Measurements from ENCODE around the gene PROX1.

PROX1 gene

GRCh38 chr1:214014730-214015129, 27.0 kb downstream of the PROX1 start:
- no peak for DNase-seq
- Mint-ChIP-seq H3K4me1 (ENCODE audit: low read depth) (peaks cover 8% of the 10 kb centered on the region), H3K36me3 (ENCODE audit: low read depth) (no peaks in the 10 kb centered on the region), H3K4me3 (no peak overlapping the region), H3K9me3 (no peaks in the 10 kb centered on the region), H3K27me3 (no peaks in the 10 kb centered on the region), H3K27ac (no peak overlapping the region)

DNA sequence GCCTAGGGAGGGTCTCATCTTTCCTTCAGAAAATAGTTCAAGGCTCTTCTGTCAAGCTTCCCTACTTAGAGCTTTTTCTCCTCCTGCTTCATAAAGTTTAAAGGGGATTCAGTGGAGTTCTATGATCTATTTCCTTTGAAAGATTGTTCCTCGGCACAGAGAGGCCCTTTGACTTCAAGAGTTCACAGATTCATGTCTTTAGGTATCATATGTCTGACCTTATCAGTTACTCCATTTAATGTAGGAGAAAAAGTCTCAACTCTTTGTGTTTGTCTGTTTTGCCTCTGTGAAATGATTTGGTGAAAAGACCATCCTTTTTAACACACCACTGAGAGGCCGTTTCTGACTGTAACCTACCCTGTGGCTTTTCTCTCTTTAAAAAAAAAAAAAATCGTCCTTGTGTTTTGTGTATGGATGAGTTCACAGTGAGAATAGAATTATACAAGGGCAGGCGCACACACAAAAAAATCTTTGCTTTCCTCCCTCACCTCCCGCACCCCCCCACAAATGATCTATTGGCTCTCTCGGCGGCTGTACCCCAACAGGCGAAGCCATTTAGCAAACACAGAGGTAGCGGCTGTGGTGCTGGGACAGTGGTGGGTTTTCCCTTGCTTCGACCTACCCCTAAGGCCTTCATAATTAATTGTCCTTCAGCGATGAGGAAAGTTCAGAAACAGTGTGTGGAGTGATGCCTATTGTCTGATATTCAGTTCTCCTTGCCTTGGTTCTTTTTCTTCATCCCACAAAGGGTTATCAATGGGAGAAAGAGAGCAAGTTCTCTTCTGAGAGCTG, 29.6 kb downstream of the PROX1 start:
- H3K27ac Mint-ChIP-seq, result no peak overlapping the region
- no peaks in the 10 kb centered on the region for H3K36me3 Mint-ChIP-seq (ENCODE audit: low read depth)
- no peak overlapping the region for H3K4me3 Mint-ChIP-seq
- peaks cover 8% of the 10 kb centered on the region for H3K4me1 Mint-ChIP-seq (ENCODE audit: low read depth)
- H3K9me3 Mint-ChIP-seq, result no peaks in the 10 kb centered on the region
- no peak for DNase-seq
- no peaks in the 10 kb centered on the region for H3K27me3 Mint-ChIP-seq

DNA sequence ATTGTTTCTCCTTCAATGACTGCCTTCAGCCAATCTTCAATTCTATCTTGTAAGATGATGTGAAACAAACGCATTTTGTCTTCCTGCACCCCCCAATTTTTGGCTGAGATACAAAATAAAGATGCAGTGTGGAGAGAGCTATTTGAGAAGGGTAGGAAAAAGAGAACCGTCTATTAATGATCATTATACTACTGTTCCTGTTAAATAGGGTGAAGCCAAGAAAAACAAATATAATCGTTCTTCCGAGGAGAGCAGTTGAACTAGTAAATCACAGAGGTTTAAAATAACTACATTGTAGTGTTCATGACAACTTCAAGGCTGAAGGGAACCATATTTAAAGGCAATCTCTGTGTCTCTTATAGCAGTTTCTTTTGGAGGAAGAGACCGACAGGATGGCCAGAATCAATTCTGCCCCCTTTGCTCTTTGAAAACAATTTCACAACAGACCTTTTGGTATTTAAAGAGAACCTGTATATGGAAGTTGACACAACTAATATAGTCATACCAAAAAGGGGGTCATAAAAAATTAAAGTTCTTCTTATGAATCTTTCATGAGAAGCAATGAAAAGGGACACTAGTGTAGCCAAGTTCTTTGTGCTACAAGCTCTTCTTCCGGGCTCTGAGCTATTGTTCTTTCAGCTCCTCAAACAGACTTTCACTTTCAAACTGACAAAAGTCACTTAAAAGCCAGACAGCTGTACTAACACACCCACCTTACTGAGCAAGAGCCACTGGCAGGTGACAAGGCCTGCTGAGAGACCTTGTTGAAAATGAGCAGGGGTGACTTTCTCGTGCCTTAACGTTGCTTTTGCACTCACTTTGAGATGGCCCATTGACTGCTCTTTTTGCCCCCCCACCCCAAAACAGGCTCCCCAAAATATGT, 30.9 kb downstream of the PROX1 start:
- Mint-ChIP-seq H3K4me3 (no peak overlapping the region), H3K27ac (no peak overlapping the region), H3K4me1 (ENCODE audit: low read depth) (peaks cover 8% of the 10 kb centered on the region), H3K9me3 (no peaks in the 10 kb centered on the region), H3K27me3 (no peaks in the 10 kb centered on the region), H3K36me3 (ENCODE audit: low read depth) (no peaks in the 10 kb centered on the region)
- no peak for DNase-seq

- DNase-seq, result no peak
- Mint-ChIP-seq H3K4me3 (no peak overlapping the region), H3K27ac (no peak overlapping the region), H3K36me3 (ENCODE audit: low read depth) (no peaks in the 10 kb centered on the region), H3K4me1 (ENCODE audit: low read depth) (peaks cover 8% of the 10 kb centered on the region), H3K27me3 (no peaks in the 10 kb centered on the region), H3K9me3 (no peaks in the 10 kb centered on the region)
Observed at GRCh38 chr1:214019499-214019898, 31.7 kb downstream of the PROX1 start.

- Mint-ChIP-seq H3K4me1 (ENCODE audit: low read depth) (peaks cover 8% of the 10 kb centered on the region), H3K27me3 (no peaks in the 10 kb centered on the region), H3K9me3 (no peaks in the 10 kb centered on the region), H3K4me3 (no peak overlapping the region), H3K36me3 (ENCODE audit: low read depth) (no peaks in the 10 kb centered on the region), H3K27ac (no peak overlapping the region)
- no peak for DNase-seq
Observed at GRCh38 chr1:214021321-214021720, 33.5 kb downstream of the PROX1 start.

GRCh38 chr1:214022229-214022791, 34.5 kb downstream of the PROX1 start:
- H3K36me3 Mint-ChIP-seq (ENCODE audit: low read depth), result no peaks in the 10 kb centered on the region
- no peaks in the 10 kb centered on the region for H3K9me3 Mint-ChIP-seq
- H3K4me3 Mint-ChIP-seq, result no peak overlapping the region
- H3K27ac Mint-ChIP-seq, result no peak overlapping the region
- no peak for DNase-seq
- peaks cover 8% of the 10 kb centered on the region for H3K4me1 Mint-ChIP-seq (ENCODE audit: low read depth)
- H3K27me3 Mint-ChIP-seq, result peaks cover 7% of the 10 kb centered on the region

DNA sequence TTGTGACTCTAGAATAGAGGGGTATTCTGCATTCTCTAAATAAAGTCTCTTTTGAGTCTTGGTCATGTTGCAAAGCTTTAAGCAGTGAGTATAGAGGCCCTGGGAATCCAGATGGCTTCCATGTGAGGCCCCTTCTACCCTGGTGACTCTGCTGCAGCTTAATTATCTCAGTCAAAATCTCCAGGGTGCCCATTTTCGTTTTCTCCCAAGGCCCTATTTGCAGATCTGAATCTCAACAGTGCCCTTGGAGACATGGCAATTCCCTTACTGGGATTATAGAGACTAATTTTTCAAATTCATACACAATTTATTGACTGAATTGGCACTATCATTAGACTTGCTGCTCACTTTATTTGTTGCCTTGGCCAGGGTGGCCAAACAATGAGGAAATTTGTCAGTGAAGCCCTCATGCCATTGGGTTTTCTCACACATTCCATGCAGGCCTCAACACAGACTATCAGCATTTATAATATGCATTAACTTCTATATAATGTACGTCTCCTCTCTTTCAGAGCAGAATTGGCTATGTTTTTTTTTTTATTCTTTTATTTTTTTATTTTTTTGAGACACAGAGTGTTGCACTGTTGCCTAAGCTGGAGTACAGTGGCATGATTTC, 35.1 kb downstream of the PROX1 start:
- no peaks in the 10 kb centered on the region for H3K36me3 Mint-ChIP-seq (ENCODE audit: low read depth)
- DNase-seq, result no peak
- H3K27me3 Mint-ChIP-seq, result peaks cover 9% of the 10 kb centered on the region
- no peak overlapping the region for H3K27ac Mint-ChIP-seq
- peaks cover 8% of the 10 kb centered on the region for H3K4me1 Mint-ChIP-seq (ENCODE audit: low read depth)
- no peaks in the 10 kb centered on the region for H3K9me3 Mint-ChIP-seq
- no peak overlapping the region for H3K4me3 Mint-ChIP-seq

- Mint-ChIP-seq H3K27me3 (peaks cover 9% of the 10 kb centered on the region), H3K4me3 (no peak overlapping the region), H3K27ac (no peak overlapping the region), H3K36me3 (ENCODE audit: low read depth) (no peaks in the 10 kb centered on the region), H3K4me1 (ENCODE audit: low read depth) (no peaks in the 10 kb centered on the region), H3K9me3 (peaks cover 2% of the 10 kb centered on the region)
- DNase-seq, result no peak
Observed at GRCh38 chr1:214026985-214027384, 39.2 kb downstream of the PROX1 start.

GRCh38 chr1:214027498-214027897, 39.7 kb downstream of the PROX1 start:
- no peaks in the 10 kb centered on the region for H3K36me3 Mint-ChIP-seq (ENCODE audit: low read depth)
- peaks cover 9% of the 10 kb centered on the region for H3K27me3 Mint-ChIP-seq
- DNase-seq, result no peak
- peaks cover 2% of the 10 kb centered on the region for H3K9me3 Mint-ChIP-seq
- H3K4me1 Mint-ChIP-seq (ENCODE audit: low read depth), result no peaks in the 10 kb centered on the region
- H3K4me3 Mint-ChIP-seq, result no peak overlapping the region
- no peak overlapping the region for H3K27ac Mint-ChIP-seq

DNA sequence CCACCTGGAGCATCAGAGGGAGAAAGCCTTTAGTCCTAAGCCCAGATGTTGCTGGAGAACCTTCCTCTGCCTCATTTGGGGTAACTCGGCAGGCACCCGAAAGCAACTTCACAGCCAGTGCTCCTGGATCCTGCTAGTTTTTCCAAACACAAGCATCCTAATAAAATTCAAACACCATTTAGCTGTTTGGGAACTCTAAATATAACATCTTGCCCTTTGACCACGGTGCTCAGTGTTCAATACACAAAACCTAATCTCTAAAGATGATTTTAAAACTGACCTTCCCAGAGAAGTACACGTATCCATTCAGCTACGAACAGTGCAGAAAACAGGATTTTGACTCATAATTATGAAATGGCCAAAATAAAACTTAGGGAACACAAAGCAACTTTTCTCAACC, 40.3 kb downstream of the PROX1 start:
- Mint-ChIP-seq H3K9me3 (peaks cover 2% of the 10 kb centered on the region), H3K36me3 (ENCODE audit: low read depth) (no peaks in the 10 kb centered on the region), H3K4me1 (ENCODE audit: low read depth) (no peaks in the 10 kb centered on the region), H3K4me3 (no peak overlapping the region), H3K27ac (no peak overlapping the region), H3K27me3 (peaks cover 9% of the 10 kb centered on the region)
- no peak for DNase-seq

- Mint-ChIP-seq H3K27me3 (peaks cover 9% of the 10 kb centered on the region), H3K4me3 (no peak overlapping the region), H3K36me3 (ENCODE audit: low read depth) (no peaks in the 10 kb centered on the region), H3K4me1 (ENCODE audit: low read depth) (no peaks in the 10 kb centered on the region), H3K27ac (no peak overlapping the region), H3K9me3 (peaks cover 2% of the 10 kb centered on the region)
- no peak for DNase-seq
Observed at GRCh38 chr1:214028649-214029406, 41.1 kb downstream of the PROX1 start.

GRCh38 chr1:214029796-214030195, 42.0 kb downstream of the PROX1 start:
- no peak overlapping the region for H3K27ac Mint-ChIP-seq

GRCh38 chr1:214031267-214031650, 43.5 kb downstream of the PROX1 start:
- DNase-seq, result no peak
- H3K27ac Mint-ChIP-seq, result no peak overlapping the region
- H3K27me3 Mint-ChIP-seq, result peaks cover 9% of the 10 kb centered on the region
- no peaks in the 10 kb centered on the region for H3K4me1 Mint-ChIP-seq (ENCODE audit: low read depth)
- no peaks in the 10 kb centered on the region for H3K36me3 Mint-ChIP-seq (ENCODE audit: low read depth)
- peaks cover 2% of the 10 kb centered on the region for H3K9me3 Mint-ChIP-seq
- H3K4me3 Mint-ChIP-seq, result no peak overlapping the region

More at GRCh38 chr1:214029796-214030195, 42.0 kb downstream of the PROX1 start:
- Mint-ChIP-seq H3K4me1 (ENCODE audit: low read depth) (no peaks in the 10 kb centered on the region), H3K9me3 (peaks cover 2% of the 10 kb centered on the region), H3K27me3 (peaks cover 9% of the 10 kb centered on the region), H3K36me3 (ENCODE audit: low read depth) (no peaks in the 10 kb centered on the region), H3K4me3 (no peak overlapping the region)
- no peak for DNase-seq

DNA sequence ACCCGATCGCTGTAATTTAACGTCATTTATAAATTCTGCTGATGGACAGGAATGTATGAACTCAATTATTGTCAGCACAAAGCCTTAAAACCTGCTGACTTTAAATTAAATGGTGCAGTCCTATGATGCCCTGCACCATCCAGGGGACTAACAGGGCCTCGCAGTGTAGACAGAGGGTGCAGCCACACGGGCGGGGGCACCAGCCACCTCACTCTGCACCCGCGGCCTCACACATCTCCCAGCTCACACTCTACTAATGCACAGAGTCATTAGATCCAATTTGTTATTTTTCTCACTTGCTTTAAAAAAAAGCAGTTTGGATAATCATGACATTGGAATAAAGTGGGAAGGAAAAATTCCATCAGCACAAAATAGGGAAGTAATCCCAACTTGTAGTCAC, 49.7 kb downstream of the PROX1 start:
- Mint-ChIP-seq H3K27me3 (peaks cover 6% of the 10 kb centered on the region), H3K9me3 (no peaks in the 10 kb centered on the region), H3K36me3 (ENCODE audit: low read depth) (no peaks in the 10 kb centered on the region), H3K27ac (no peak overlapping the region), H3K4me3 (no peak overlapping the region), H3K4me1 (ENCODE audit: low read depth) (no peaks in the 10 kb centered on the region)
- DNase-seq, result no peak

All from activated T-cell treated with anti-CD3 and anti-CD28 coated beads, Interleukin-2, amount 50 U/mL, for 24 hours (primary cell).